PC-9 (cell line): ENCODE measurements around the gene DNASE1L2. TPM values are rescaled to one million over a fixed set of nuclear protein-coding genes. Genes with fewer than 3 reads are reported as not detected.

Source experiments
- BruUV-seq: library from RNA; stranded (reverse); fragments of 400-500 nt; replicated peaks from 2 replicates; lab custom pipeline; 2021; lab: Mats Ljungman, UMichigan
- CTCF ChIA-PET: fragments of 300-600 bp; sonication (Branson Sonifier 250); formaldehyde crosslinking; loops from one replicate; lab custom pipeline; 2022; ENCODE audit warnings: antibody characterized with exemption; lab: Charles Lee
- POLR2A ChIA-PET: fragments of 300-600 bp; sonication (Branson Sonifier 250); formaldehyde crosslinking; loops from one replicate; lab custom pipeline; 2022; ENCODE audit warnings: antibody characterized with exemption; ENCODE audit not compliant: unreplicated experiment; lab: Charles Lee
- DNase-seq, 2 experiments: peaks; one replicate each; pipeline versions ENCODE4 v3.0.0 to v3.0.0-alpha.2; 2015 to 2022; ENCODE audit warnings: mixed read lengths in 1 of 2
- H2AFZ ChIP-seq: fragments of 200-600 bp; sonication (generic); 2 replicates; pipeline ENCODE4 v1.8.1; 2017; ENCODE audit warnings: antibody characterized with exemption
- H3F3A ChIP-seq: fragments of 200-600 bp; sonication (generic); 2 replicates; pipeline ENCODE4 v1.8.1; 2017; ENCODE audit warnings: antibody characterized with exemption, mild to moderate bottlenecking, low read depth; ENCODE audit not compliant: insufficient read depth
- H3K27ac ChIP-seq: fragments of 200-600 bp; sonication (generic); 2 replicates; pipeline ENCODE4 v1.6.1; 2016; ENCODE audit warnings: mixed run types
- H3K27me3 ChIP-seq: fragments of 200-600 bp; sonication (generic); 2 replicates; pipeline ENCODE4 v1.6.1; 2016; ENCODE audit warnings: low read depth, mixed run types; ENCODE audit not compliant: insufficient read depth
- H3K36me3 ChIP-seq: fragments of 200-600 bp; sonication (generic); 2 replicates; pipeline ENCODE4 v1.6.1; 2016; ENCODE audit warnings: low read depth, mixed run types
- H3K4me1 ChIP-seq: fragments of 200-600 bp; sonication (generic); replicated peaks from 2 replicates; pipeline ENCODE4 v1.6.1; 2016; ENCODE audit warnings: mixed run types; ENCODE audit not compliant: insufficient read depth
- H3K4me2 ChIP-seq: fragments of 200-600 bp; sonication (generic); 2 replicates; pipeline ENCODE4 v1.6.1; 2017; ENCODE audit warnings: mixed run types
- H3K4me3 ChIP-seq: fragments of 200-600 bp; sonication (generic); 2 replicates; pipeline ENCODE4 v1.6.1; 2016; ENCODE audit warnings: mixed run types
- H3K79me2 ChIP-seq: fragments of 200-600 bp; sonication (generic); 2 replicates; pipeline ENCODE4 v1.6.1; 2017; ENCODE audit warnings: low read depth, mixed run types
- H3K9me2 ChIP-seq: fragments of 200-600 bp; sonication (generic); 2 replicates; pipeline ENCODE4 v1.8.1; 2017; ENCODE audit warnings: mild to moderate bottlenecking; ENCODE audit not compliant: insufficient read depth
- H3K9me3 ChIP-seq: fragments of 200-600 bp; sonication (generic); 2 replicates; pipeline ENCODE4 v1.8.1; 2016; ENCODE audit warnings: low read depth; ENCODE audit not compliant: insufficient read depth
- H4K20me1 ChIP-seq: fragments of 200-600 bp; sonication (generic); 2 replicates; pipeline ENCODE4 v1.8.1; 2017; ENCODE audit not compliant: insufficient read depth
- EZH2 ChIP-seq: fragments of 200-600 bp; sonication (generic); IDR thresholded peaks from 2 replicates; pipeline ENCODE4 v1.8.0; 2017; ENCODE audit warnings: antibody characterized with exemption, low read depth
- intact Hi-C: fragments of 100-400 bp; cut with micrococcal nuclease; formaldehyde crosslinking; loops from one replicate; pipeline ENCODE4 v1.10.0; 2022; ENCODE audit not compliant: unreplicated experiment
- total RNA-seq: library from RNA; stranded (reverse); gene quantifications from 2 replicates; pipeline ENCODE4 v1.2.3, GENCODE V29; 2021
- TF ChIP-seq, protein P1 (sequence below): fragments of 200-600 bp; sonication (generic); conservative IDR thresholded peaks from 2 replicates; pipeline ENCODE4 v1.6.1; 2017; ENCODE audit warnings: mixed run types, antibody characterized with exemption, mild to moderate bottlenecking, moderate library complexity

Gene DNASE1L2
- total RNA-seq, 1 experiment from 2014 or later: 7.3 TPM

DNA sequence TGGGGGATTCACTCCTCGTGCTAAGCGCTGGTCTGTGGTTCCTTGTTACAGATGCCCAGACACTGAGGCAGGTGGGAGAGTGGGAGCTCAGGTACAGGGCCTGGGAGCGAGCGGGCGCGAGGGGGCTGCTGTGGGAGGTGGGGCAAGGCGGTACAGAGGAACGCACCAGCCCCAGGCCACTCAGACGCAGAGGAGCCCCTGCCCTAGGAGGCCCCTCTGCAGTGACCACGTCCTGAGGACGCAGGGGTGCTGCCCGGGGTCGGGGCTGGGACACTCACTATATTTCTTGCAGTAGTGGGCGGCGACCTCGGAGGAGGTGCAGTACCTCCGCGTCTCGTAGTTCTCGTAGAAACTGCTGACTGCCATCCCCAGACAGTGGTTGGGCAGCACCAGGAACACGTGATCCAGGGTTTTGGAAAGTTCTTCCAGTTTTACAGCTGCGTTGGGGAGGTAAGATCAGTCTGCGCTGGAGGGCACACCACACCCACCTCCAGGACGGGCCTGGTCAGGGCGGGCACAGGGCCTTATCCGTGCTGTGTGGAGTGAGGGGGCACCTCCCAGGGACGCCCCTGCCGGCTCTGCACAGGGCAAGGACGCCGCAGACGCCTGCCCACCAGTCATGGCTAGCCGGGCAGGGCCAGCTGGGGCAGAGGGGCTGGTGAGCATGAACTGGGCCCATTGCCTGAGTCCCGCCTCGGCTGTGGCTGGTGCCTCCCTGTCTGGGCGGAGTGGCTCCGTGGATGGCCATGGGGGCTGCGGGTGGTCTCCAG lies 47.9 kb downstream of the DNASE1L2 start:
- CTCF ChIA-PET: no interaction called here

DNA sequence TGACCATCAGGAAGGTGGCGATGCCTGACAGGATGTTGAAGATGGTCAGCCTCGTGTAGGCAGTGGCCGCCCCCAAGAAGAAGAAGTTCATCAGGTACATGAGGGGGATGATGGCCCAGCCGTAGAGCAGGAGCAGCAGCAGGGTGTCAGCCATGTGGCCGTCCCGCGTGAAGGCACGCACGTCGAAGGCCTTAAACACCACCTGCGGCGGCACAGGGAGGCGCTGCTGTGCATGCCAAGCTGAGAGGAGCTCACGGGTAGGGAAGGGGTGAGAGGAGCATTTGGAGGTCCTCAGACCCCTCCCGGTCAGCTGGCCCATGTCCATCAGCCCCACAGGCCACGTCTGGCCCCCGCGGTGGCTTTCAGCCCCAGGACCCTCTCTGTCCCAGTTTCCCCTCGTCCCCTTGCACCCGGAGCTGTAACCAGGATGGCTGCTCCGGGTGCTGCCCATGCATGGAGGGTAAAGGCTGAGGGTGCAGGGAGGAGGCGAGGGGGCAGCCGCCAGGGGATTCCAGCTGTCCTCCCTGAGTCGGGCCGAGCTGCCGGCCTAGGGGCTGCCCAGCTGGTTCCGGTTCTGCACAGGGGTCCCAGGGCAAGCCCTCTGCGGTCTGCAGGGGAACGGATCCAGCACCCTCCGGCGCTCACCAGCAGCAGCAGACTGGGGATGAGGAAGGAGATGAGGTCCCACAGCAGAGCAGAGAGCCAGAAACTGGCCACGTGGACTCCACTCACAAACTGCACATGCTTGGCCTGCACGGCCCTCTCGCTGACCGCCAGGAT lies 48.7 kb downstream of the DNASE1L2 start:
- no peak for TF ChIP-seq EZH2
- TF ChIP-seq, protein P1, sequence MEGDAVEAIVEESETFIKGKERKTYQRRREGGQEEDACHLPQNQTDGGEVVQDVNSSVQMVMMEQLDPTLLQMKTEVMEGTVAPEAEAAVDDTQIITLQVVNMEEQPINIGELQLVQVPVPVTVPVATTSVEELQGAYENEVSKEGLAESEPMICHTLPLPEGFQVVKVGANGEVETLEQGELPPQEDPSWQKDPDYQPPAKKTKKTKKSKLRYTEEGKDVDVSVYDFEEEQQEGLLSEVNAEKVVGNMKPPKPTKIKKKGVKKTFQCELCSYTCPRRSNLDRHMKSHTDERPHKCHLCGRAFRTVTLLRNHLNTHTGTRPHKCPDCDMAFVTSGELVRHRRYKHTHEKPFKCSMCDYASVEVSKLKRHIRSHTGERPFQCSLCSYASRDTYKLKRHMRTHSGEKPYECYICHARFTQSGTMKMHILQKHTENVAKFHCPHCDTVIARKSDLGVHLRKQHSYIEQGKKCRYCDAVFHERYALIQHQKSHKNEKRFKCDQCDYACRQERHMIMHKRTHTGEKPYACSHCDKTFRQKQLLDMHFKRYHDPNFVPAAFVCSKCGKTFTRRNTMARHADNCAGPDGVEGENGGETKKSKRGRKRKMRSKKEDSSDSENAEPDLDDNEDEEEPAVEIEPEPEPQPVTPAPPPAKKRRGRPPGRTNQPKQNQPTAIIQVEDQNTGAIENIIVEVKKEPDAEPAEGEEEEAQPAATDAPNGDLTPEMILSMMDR: no peak
- no peak overlapping the region for H3K4me3 ChIP-seq
- H3K4me1 ChIP-seq: no peaks in the 10 kb centered on the region
- H3K79me2 ChIP-seq: no peaks in the 10 kb centered on the region
- H3F3A ChIP-seq: no peaks in the 10 kb centered on the region
- intact Hi-C loops: no loop called here
- peaks cover 66% of the 10 kb centered on the region for H3K27me3 ChIP-seq
- H3K36me3 ChIP-seq: no peaks in the 10 kb centered on the region
- H2AFZ ChIP-seq: no peak overlapping the region
- no TSS peak for BruUV-seq
- H3K27ac ChIP-seq: no peak overlapping the region
- ChIA-PET POLR2A (no interaction called here), CTCF (no interaction called here)
- H4K20me1 ChIP-seq: no peaks in the 10 kb centered on the region
- no peak overlapping the region for H3K4me2 ChIP-seq
- DNase-seq: no peak
- H3K9me2 ChIP-seq: no peaks in the 10 kb centered on the region
- no peaks in the 10 kb centered on the region for H3K9me3 ChIP-seq

More for the DNA sequence above, 47.9 kb downstream of the DNASE1L2 start:
- H3K27me3 ChIP-seq: peaks cover 74% of the 10 kb centered on the region
- no peak overlapping the region for H3K27ac ChIP-seq
- H3K36me3 ChIP-seq: no peaks in the 10 kb centered on the region
- no peaks in the 10 kb centered on the region for H3K9me3 ChIP-seq
- TF ChIP-seq, protein P1: no peak
- TF ChIP-seq EZH2: no peak
- DNase-seq: no peak
- BruUV-seq: no TSS peak
- H3F3A ChIP-seq: no peaks in the 10 kb centered on the region
- intact Hi-C loops: no loop called here
- no peak overlapping the region for H3K4me2 ChIP-seq
- no peaks in the 10 kb centered on the region for H4K20me1 ChIP-seq
- POLR2A ChIA-PET: no interaction called here
- no peaks in the 10 kb centered on the region for H3K79me2 ChIP-seq
- H3K4me1 ChIP-seq: no peaks in the 10 kb centered on the region
- H3K9me2 ChIP-seq: no peaks in the 10 kb centered on the region
- H2AFZ ChIP-seq: no peak overlapping the region
- H3K4me3 ChIP-seq: no peak overlapping the region

- no peaks in the 10 kb centered on the region for H3F3A ChIP-seq
- intact Hi-C loops: no loop called here
- H3K27ac ChIP-seq: no peak overlapping the region
- H3K79me2 ChIP-seq: no peaks in the 10 kb centered on the region
- no peak overlapping the region for H3K4me2 ChIP-seq
- no peaks in the 10 kb centered on the region for H4K20me1 ChIP-seq
- no peak for TF ChIP-seq EZH2
- TF ChIP-seq, protein P1: no peak
- CTCF ChIA-PET: no interaction called here
- DNase-seq: no peak
- POLR2A ChIA-PET: no interaction called here
- H3K4me3 ChIP-seq: no peak overlapping the region
- no TSS peak for BruUV-seq
- H3K36me3 ChIP-seq: no peaks in the 10 kb centered on the region
- H2AFZ ChIP-seq: no peak overlapping the region
- peaks cover 58% of the 10 kb centered on the region for H3K27me3 ChIP-seq
- H3K9me2 ChIP-seq: no peaks in the 10 kb centered on the region
- no peaks in the 10 kb centered on the region for H3K4me1 ChIP-seq
- no peaks in the 10 kb centered on the region for H3K9me3 ChIP-seq
These were observed 49.5 kb downstream of the DNASE1L2 start for GRCh38 chr16:2285731-2286191.
